Natural killer cell (primary cell): Measurements from ENCODE around the gene PCBP3. TPM values are rescaled to one million over a fixed set of nuclear protein-coding genes. Genes with fewer than 3 reads are reported as not detected.

Experiments
- ATAC-seq, 3 donors: fragments of 150-1000 bp in 2 of 3; fragments of 200-7000 bp in 1 of 3; cut with Tn5 transposase; 1 replicate in 1 of 3; 2 replicates in 2 of 3; pipeline ENCODE4 v1.10.0; 2021; ENCODE audit warnings: mild to moderate bottlenecking in 2 of 3, moderate library complexity in 2 of 3
- DNase-seq, 2 donors: peaks; one replicate each; pipeline versions ENCODE4 v3.0.0 to v3.0.0-alpha.2; 2013 to 2021; ENCODE audit warnings: mixed read lengths in 1 of 2
- H3K27ac ChIP-seq: one replicate; pipeline ENCODE4 v1.5.1; 2013; ENCODE audit warnings: mild to moderate bottlenecking, low read length
- H3K27me3 ChIP-seq: one replicate; pipeline ENCODE4 v1.6.1; 2013; ENCODE audit warnings: low read length; ENCODE audit not compliant: control insufficient read depth, insufficient read depth
- H3K36me3 ChIP-seq: one replicate; pipeline ENCODE4 v1.6.1; 2013; ENCODE audit warnings: low read length; ENCODE audit not compliant: control insufficient read depth, insufficient read depth
- H3K4me1 ChIP-seq: one replicate; pipeline ENCODE4 v1.6.1; 2013; ENCODE audit warnings: low read length; ENCODE audit not compliant: control insufficient read depth, insufficient read depth
- H3K4me3 ChIP-seq: one replicate; pipeline ENCODE4 v1.5.1; 2013; ENCODE audit warnings: low read length
- H3K9me3 ChIP-seq: one replicate; pipeline ENCODE4 v1.6.1; 2013; ENCODE audit warnings: low read length; ENCODE audit not compliant: control insufficient read depth, insufficient read depth
- H3K27ac Mint-ChIP-seq, 2 donors: one replicate each; pipeline ENCODE4 v1.8.0; 2022; ENCODE audit warnings: mild to moderate bottlenecking in 2 of 2, mixed read lengths in 2 of 2, moderate library complexity in 1 of 2
- H3K27me3 Mint-ChIP-seq, 2 donors: one replicate each; pipeline ENCODE4 v1.8.0; 2022; ENCODE audit warnings: low read depth in 2 of 2, mixed read lengths in 2 of 2
- H3K36me3 Mint-ChIP-seq: one replicate; pipeline ENCODE4 v1.8.0; 2022; ENCODE audit warnings: mixed read lengths
- H3K4me1 Mint-ChIP-seq, 2 donors: one replicate each; pipeline ENCODE4 v1.8.0; 2022; ENCODE audit warnings: mixed read lengths in 2 of 2
- H3K4me3 Mint-ChIP-seq: one replicate; pipeline ENCODE4 v1.8.0; 2022; ENCODE audit warnings: mild to moderate bottlenecking, moderate library complexity, mixed read lengths
- H3K9me3 Mint-ChIP-seq, 2 donors: one replicate each; pipeline ENCODE4 v1.8.0; 2022; ENCODE audit warnings: mixed read lengths in 2 of 2
- CTCF ChIP-seq: fragments of 200-600 bp; IDR thresholded peaks from one replicate; pipeline ENCODE4 v1.8.0; 2022; ENCODE audit warnings: antibody characterized with exemption
- WGBS: methylation state at CpG from one replicate; pipeline ENCODE4 v1.1.7; 2013; ENCODE audit warnings: missing lambda C conversion rate; ENCODE audit not compliant: insufficient coverage; 5-methylcytosine and 5-hydroxymethylcytosine counted together
- intact Hi-C: fragments of 100-400 bp; cut with micrococcal nuclease; formaldehyde crosslinking; loops from one replicate; pipeline ENCODE4 v1.14.2; 2022
- total RNA-seq, 4 donors: library from RNA; stranded (reverse); fragments of 120-200 nt in 1 of 4; gene quantifications; one replicate each; pipeline versions ENCODE4 v1.2.3 to v1.2.4, GENCODE V29; 2013 to 2022

The PCBP3 gene
- total RNA-seq, 3 donors from 2014 or later (not counting 1 experiment from before 2014, with no cell fraction given), result 0.50 to 3.0 (median 0.52) TPM

GRCh38 chr21:45971616-45972352 is 328.3 kb downstream of the PCBP3 start:
- Mint-ChIP-seq H3K4me1 (peaks cover 19 to 25% of the 10 kb centered on the region in 2 donors), H3K9me3 (no peaks in the 10 kb centered on the region), H3K27me3 (peaks cover 13 to 24% of the 10 kb centered on the region in 2 donors), H3K36me3 (no peaks in the 10 kb centered on the region), H3K4me3 (no peak overlapping the region), H3K27ac (no peak overlapping the region)
- WGBS, result 85% methylated on average over 20 of the region's 20 CpGs
- peaks cover 40% of the 10 kb centered on the region for H3K27me3 ChIP-seq
- H3K4me1 ChIP-seq, result peaks cover 44% of the 10 kb centered on the region
- no peak overlapping the region for H3K4me3 ChIP-seq
- H3K27ac ChIP-seq, result no peak overlapping the region
- no peaks in the 10 kb centered on the region for H3K36me3 ChIP-seq
- intact Hi-C loops, result loop anchor here (2.0 to 5.0 kb wide), 3 partner anchors 81 to 173 kb away; partner anchors contain the start of gene COL6A2
- DNase-seq, result no peak
- no peaks in the 10 kb centered on the region for H3K9me3 ChIP-seq
- TF ChIP-seq CTCF, result no peak
- no peak for ATAC-seq

- no peak for DNase-seq
- WGBS, result 42% methylated on average over 19 of the region's 19 CpGs
- peaks cover 19 to 25% of the 10 kb centered on the region in 2 donors for H3K4me1 Mint-ChIP-seq
- H3K9me3 ChIP-seq, result no peaks in the 10 kb centered on the region
- TF ChIP-seq CTCF, result no peak
- peaks cover 13 to 21% of the 10 kb centered on the region in 2 donors for H3K27me3 Mint-ChIP-seq
- no peak overlapping the region for H3K4me3 ChIP-seq
- H3K27ac Mint-ChIP-seq, result no peak overlapping the region
- no peaks in the 10 kb centered on the region for H3K36me3 Mint-ChIP-seq
- intact Hi-C loops, result loop anchor here (2.0 to 5.0 kb wide), 3 partner anchors 80 to 172 kb away; partner anchors contain the start of gene COL6A2
- H3K27ac ChIP-seq, result no peak overlapping the region
- ATAC-seq, result no peak
- peaks cover 41% of the 10 kb centered on the region for H3K27me3 ChIP-seq
- peak overlapping the region; percentile 45 for H3K4me3 Mint-ChIP-seq
- H3K4me1 ChIP-seq, result peaks cover 44% of the 10 kb centered on the region
- no peaks in the 10 kb centered on the region for H3K9me3 Mint-ChIP-seq
- no peaks in the 10 kb centered on the region for H3K36me3 ChIP-seq
These were observed 328.8 kb downstream of the PCBP3 start for GRCh38 chr21:45972353-45972715.

DNA sequence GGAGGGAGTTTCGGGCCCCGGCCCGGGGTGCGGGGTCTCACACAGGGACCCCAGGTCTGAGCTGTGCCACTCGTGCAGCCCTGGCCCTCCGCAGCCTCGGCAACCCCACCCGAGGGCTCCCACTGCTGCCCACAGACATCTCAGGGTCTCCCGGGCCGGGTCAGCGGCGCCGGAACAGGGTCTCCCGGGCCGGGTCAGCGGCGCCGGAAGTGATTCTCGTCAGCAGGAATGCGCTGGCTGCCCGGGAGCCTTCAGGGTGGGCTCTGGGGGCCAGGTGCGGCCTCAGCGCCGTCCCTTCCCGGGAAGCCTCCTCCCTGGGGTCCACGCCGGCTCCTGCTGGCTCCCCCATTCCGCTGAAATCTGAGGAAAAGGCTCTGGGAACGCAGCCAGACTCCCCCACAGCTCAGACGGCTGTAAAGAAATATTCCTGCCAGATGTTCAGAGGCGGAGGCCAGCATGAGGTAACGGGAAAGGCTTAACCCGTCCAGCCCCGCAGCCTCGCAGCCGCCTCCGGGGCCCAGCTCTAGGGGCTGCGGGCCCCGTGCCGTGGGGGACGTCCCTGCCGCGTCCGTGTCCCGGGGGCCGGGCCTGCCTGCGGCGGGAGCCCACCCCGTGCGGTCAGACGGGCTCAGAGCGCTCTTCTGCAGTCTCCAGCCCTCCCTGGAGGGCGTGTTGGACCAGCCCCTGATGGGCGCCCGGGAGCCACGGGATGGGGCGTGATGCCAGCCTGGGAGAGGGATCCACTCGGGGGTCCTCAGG is 329.4 kb downstream of the PCBP3 start:
- Histone ChIP-seq H3K9me3 (no peaks in the 10 kb centered on the region), H3K36me3 (no peaks in the 10 kb centered on the region), H3K27ac (no peak overlapping the region), H3K4me1 (peaks cover 44% of the 10 kb centered on the region), H3K27me3 (peaks cover 43% of the 10 kb centered on the region), H3K4me3 (peak overlapping the region; percentile 50)
- no peak for TF ChIP-seq CTCF
- Mint-ChIP-seq H3K27me3 (peaks cover 13 to 20% of the 10 kb centered on the region in 2 donors), H3K36me3 (no peaks in the 10 kb centered on the region), H3K4me1 (peaks cover 19 to 25% of the 10 kb centered on the region in 2 donors), H3K4me3 (peak overlapping the region; percentile 95), H3K27ac (peak overlapping the region; percentile 72 to 91), H3K9me3 (no peaks in the 10 kb centered on the region)
- intact Hi-C loops, result loop anchor here (2.0 to 5.0 kb wide), 3 partner anchors 79 to 172 kb away; partner anchors contain the start of gene COL6A2
- 5% methylated on average over 58 of the region's 58 CpGs for WGBS
- no peak for ATAC-seq
- DNase-seq, result peak in 1 of 2 donors; percentile 19
